Neural progenitor cell (in vitro differentiated cells): ENCODE results near the gene SLC17A1. TPM values are rescaled to one million over a fixed set of nuclear protein-coding genes. Genes with fewer than 3 reads are reported as not detected.
A peak's percentile ranks its signal among the peaks of the same experiment; 100 is the strongest.

Source experiments
- DNase-seq: peaks from one replicate; pipeline ENCODE4 v3.0.0-alpha.2; 2016; ENCODE audit warnings: low spot score
- H2AFZ ChIP-seq: fragments of 200-600 bp; sonication (generic); replicated peaks from 2 replicates; pipeline ENCODE4 v1.6.1; 2016; ENCODE audit warnings: antibody characterized with exemption
- H3F3A ChIP-seq: fragments of 200-600 bp; sonication (generic); 2 replicates; pipeline ENCODE4 v1.6.1; 2016; ENCODE audit warnings: antibody characterized with exemption, low read depth
- H3K27ac ChIP-seq: fragments of 200-600 bp; sonication (generic); 2 replicates; pipeline ENCODE4 v1.5.1; 2016; ENCODE audit warnings: mild to moderate bottlenecking
- H3K27me3 ChIP-seq: fragments of 200-600 bp; sonication (generic); 2 replicates; pipeline ENCODE4 v1.6.1; 2016; ENCODE audit warnings: mild to moderate bottlenecking, moderate library complexity
- H3K36me3 ChIP-seq: fragments of 200-600 bp; sonication (generic); 2 replicates; pipeline ENCODE4 v1.5.1; 2016
- H3K4me1 ChIP-seq: fragments of 200-600 bp; sonication (generic); 2 replicates; pipeline ENCODE4 v1.6.1; 2016; ENCODE audit warnings: mixed run types
- H3K4me2 ChIP-seq: fragments of 200-600 bp; sonication (generic); 2 replicates; pipeline ENCODE4 v1.6.1; 2016
- H3K4me3 ChIP-seq: fragments of 200-600 bp; sonication (generic); 2 replicates; pipeline ENCODE4 v1.5.1; 2016
- H3K79me2 ChIP-seq: fragments of 200-600 bp; sonication (generic); 2 replicates; pipeline ENCODE4 v1.6.1; 2016; ENCODE audit warnings: low read depth
- H3K9ac ChIP-seq: fragments of 200-600 bp; sonication (generic); 2 replicates; pipeline ENCODE4 v1.6.1; 2016
- H3K9me3 ChIP-seq: fragments of 200-600 bp; sonication (generic); 2 replicates; pipeline ENCODE4 v1.5.1; 2016; ENCODE audit warnings: low read depth
- H4K20me1 ChIP-seq: fragments of 200-600 bp; sonication (generic); 2 replicates; pipeline ENCODE4 v1.6.1; 2016; ENCODE audit warnings: low read depth
- H3K27ac Mint-ChIP-seq: 3 replicates; pipeline ENCODE4 v1.8.0; 2021; ENCODE audit warnings: mixed read lengths
- H3K27me3 Mint-ChIP-seq: 2 replicates; pipeline ENCODE4 v1.8.0; 2022; ENCODE audit warnings: low read depth, mild to moderate bottlenecking, inconsistent platforms, moderate library complexity, mixed read lengths; ENCODE audit not compliant: insufficient read depth
- H3K36me3 Mint-ChIP-seq: 3 replicates; pipeline ENCODE4 v1.8.0; 2021; ENCODE audit warnings: mixed read lengths
- H3K4me1 Mint-ChIP-seq: 3 replicates; pipeline ENCODE4 v1.8.0; 2021; ENCODE audit warnings: mixed read lengths
- H3K4me3 Mint-ChIP-seq: 3 replicates; pipeline ENCODE4 v1.8.0; 2021; ENCODE audit warnings: mild to moderate bottlenecking, moderate library complexity, mixed read lengths
- H3K9me3 Mint-ChIP-seq: 3 replicates; pipeline ENCODE4 v1.8.0; 2020; ENCODE audit warnings: mixed read lengths
- EZH2 ChIP-seq: fragments of 200-600 bp; sonication (generic); IDR thresholded peaks from 2 replicates; pipeline ENCODE4 v1.6.1; 2017; ENCODE audit warnings: antibody characterized with exemption, mild to moderate bottlenecking, moderate library complexity
- EZH2phosphoT487 ChIP-seq: fragments of 200-600 bp; sonication (generic); IDR thresholded peaks from 2 replicates; pipeline ENCODE4 v1.6.1; 2017; ENCODE audit warnings: antibody characterized with exemption
- total RNA-seq: library from RNA; depleted of rRNA; stranded (reverse); fragments of >200 nt; gene quantifications from 2 replicates; pipeline ENCODE4 v1.2.3, GENCODE V29; 2015; ENCODE audit warnings: low replicate concordance
- TF ChIP-seq, protein P1 (sequence below): fragments of 200-600 bp; sonication (generic); IDR thresholded peaks from 2 replicates; pipeline ENCODE4 v1.5.1; 2017; ENCODE audit warnings: antibody characterized with exemption, mild to moderate bottlenecking

SLC17A1 gene
- total RNA-seq, 1 donor from 2014 or later, result not detected

- Histone ChIP-seq H3K9ac (no peak overlapping the region), H3K4me3 (no peak overlapping the region), H3K36me3 (no peaks in the 10 kb centered on the region), H3K4me2 (no peak overlapping the region), H3K9me3 (no peaks in the 10 kb centered on the region), H3K27ac (no peak overlapping the region), H3K79me2 (no peaks in the 10 kb centered on the region), H3F3A (no peaks in the 10 kb centered on the region), H3K27me3 (no peaks in the 10 kb centered on the region), H4K20me1 (no peaks in the 10 kb centered on the region), H2AFZ (no peak overlapping the region), H3K4me1 (no peaks in the 10 kb centered on the region)
- no peaks in the 10 kb centered on the region for H3K27me3 Mint-ChIP-seq
- no peaks in the 10 kb centered on the region for H3K4me1 Mint-ChIP-seq
- no peak for TF ChIP-seq EZH2phosphoT487
- TF ChIP-seq EZH2, result no peak
- TF ChIP-seq, protein P1, sequence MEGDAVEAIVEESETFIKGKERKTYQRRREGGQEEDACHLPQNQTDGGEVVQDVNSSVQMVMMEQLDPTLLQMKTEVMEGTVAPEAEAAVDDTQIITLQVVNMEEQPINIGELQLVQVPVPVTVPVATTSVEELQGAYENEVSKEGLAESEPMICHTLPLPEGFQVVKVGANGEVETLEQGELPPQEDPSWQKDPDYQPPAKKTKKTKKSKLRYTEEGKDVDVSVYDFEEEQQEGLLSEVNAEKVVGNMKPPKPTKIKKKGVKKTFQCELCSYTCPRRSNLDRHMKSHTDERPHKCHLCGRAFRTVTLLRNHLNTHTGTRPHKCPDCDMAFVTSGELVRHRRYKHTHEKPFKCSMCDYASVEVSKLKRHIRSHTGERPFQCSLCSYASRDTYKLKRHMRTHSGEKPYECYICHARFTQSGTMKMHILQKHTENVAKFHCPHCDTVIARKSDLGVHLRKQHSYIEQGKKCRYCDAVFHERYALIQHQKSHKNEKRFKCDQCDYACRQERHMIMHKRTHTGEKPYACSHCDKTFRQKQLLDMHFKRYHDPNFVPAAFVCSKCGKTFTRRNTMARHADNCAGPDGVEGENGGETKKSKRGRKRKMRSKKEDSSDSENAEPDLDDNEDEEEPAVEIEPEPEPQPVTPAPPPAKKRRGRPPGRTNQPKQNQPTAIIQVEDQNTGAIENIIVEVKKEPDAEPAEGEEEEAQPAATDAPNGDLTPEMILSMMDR, result no peak
- H3K4me3 Mint-ChIP-seq, result no peak overlapping the region
- DNase-seq, result no peak
- H3K27ac Mint-ChIP-seq, result no peak overlapping the region
- no peaks in the 10 kb centered on the region for H3K36me3 Mint-ChIP-seq
- no peaks in the 10 kb centered on the region for H3K9me3 Mint-ChIP-seq
These were observed 84.4 kb downstream of the SLC17A1 start for GRCh38 chr6:25747477-25747876.

- H3K27ac Mint-ChIP-seq, result no peak overlapping the region
These were observed 84.9 kb downstream of the SLC17A1 start for GRCh38 chr6:25746968-25747367.

DNA sequence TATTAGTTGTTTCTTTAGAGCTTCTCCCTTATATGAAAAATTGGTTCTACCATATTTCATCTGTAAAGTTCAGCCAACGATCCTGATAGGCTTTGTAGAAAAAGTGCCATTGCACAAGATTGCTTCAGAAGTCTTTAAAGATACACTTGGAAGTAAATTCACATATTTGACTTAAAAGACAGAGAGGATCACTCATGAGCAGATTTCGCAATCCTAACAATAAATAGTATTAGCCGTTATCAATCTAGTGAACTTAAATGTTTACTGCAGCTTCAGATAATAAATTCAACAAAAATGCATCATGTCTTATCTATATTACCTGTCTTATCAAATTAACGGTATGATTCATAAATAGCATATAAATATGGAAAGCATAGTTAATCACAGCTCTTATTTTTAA, 86.0 kb downstream of the SLC17A1 start:
- Mint-ChIP-seq H3K4me3 (no peak overlapping the region), H3K27ac (no peak overlapping the region), H3K36me3 (no peaks in the 10 kb centered on the region), H3K27me3 (peaks cover 2% of the 10 kb centered on the region), H3K4me1 (no peaks in the 10 kb centered on the region), H3K9me3 (peaks cover 4% of the 10 kb centered on the region)
- Histone ChIP-seq H3K27ac (no peak overlapping the region), H4K20me1 (no peaks in the 10 kb centered on the region), H3K4me2 (no peak overlapping the region), H2AFZ (no peak overlapping the region), H3K4me1 (no peaks in the 10 kb centered on the region), H3K27me3 (no peaks in the 10 kb centered on the region), H3K79me2 (no peaks in the 10 kb centered on the region), H3K9ac (no peak overlapping the region), H3F3A (no peaks in the 10 kb centered on the region), H3K36me3 (no peaks in the 10 kb centered on the region), H3K4me3 (no peak overlapping the region), H3K9me3 (no peaks in the 10 kb centered on the region)
- no peak for DNase-seq
- TF ChIP-seq, protein P1, result no peak
- TF ChIP-seq EZH2phosphoT487 (no peak), EZH2 (no peak)

More at GRCh38 chr6:25746968-25747367, 84.9 kb downstream of the SLC17A1 start:
- no peak overlapping the region for H3K9ac ChIP-seq
- Mint-ChIP-seq H3K36me3 (no peaks in the 10 kb centered on the region), H3K4me3 (no peak overlapping the region), H3K4me1 (no peaks in the 10 kb centered on the region), H3K9me3 (peaks cover 1% of the 10 kb centered on the region), H3K27me3 (peaks cover under 1% of the 10 kb centered on the region)
- TF ChIP-seq, protein P1, result peak; percentile 19
- no peak for TF ChIP-seq EZH2phosphoT487
- no peaks in the 10 kb centered on the region for H4K20me1 ChIP-seq
- H3K27me3 ChIP-seq, result no peaks in the 10 kb centered on the region
- DNase-seq, result no peak
- no peak overlapping the region for H3K4me3 ChIP-seq
- no peaks in the 10 kb centered on the region for H3F3A ChIP-seq
- H3K36me3 ChIP-seq, result no peaks in the 10 kb centered on the region
- H3K9me3 ChIP-seq, result no peaks in the 10 kb centered on the region
- no peak overlapping the region for H3K27ac ChIP-seq
- no peaks in the 10 kb centered on the region for H3K4me1 ChIP-seq
- H2AFZ ChIP-seq, result no peak overlapping the region
- H3K4me2 ChIP-seq, result no peak overlapping the region
- H3K79me2 ChIP-seq, result no peaks in the 10 kb centered on the region
